ENCODE results near the gene MTERF2.

DNA sequence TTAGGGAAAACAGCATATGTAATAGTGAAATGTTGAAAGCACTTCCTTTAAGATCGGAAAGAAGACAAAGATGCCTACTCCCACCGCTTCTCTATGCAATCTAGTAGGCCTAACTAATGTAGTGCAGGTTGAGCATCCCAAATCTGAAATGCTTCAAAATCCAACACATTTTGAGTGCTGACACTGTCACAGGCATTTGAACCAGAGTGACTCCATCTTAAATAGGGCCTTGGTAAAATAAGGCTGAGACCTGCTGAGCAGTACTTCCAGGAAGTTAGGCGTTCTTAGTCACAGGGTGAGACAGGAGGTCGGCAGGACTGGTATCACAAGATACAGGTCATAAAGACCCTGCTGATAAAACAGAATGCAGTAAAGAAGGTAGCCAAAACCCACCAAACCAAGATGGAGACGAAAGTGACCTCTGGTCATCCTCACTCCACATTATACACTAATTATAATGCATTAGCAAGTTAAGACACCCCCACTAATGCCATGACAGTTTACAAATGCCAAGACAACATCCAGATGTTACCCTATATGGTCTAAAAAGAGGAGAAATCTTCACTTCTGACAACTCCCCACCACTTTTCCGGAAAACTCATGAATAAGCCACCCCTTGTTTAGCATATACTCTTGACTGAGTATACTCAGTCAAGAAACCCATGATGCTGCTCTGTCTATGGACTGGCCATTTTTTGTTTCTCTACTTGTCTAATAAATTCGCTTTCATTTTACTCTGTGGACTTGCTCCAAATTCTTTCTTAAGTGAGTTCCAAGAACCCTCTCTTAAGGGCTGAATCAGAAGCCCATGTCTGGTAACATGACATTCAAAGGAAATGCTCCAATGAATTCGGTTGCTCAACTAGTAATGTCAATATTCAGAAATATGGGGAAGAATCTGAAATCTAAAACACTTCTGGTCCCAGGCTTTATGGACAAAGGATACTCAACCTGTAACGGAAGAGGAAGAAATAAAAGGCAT lies 47.1 kb upstream of the MTERF2 start:
- TF ChIP-seq, protein P1, sequence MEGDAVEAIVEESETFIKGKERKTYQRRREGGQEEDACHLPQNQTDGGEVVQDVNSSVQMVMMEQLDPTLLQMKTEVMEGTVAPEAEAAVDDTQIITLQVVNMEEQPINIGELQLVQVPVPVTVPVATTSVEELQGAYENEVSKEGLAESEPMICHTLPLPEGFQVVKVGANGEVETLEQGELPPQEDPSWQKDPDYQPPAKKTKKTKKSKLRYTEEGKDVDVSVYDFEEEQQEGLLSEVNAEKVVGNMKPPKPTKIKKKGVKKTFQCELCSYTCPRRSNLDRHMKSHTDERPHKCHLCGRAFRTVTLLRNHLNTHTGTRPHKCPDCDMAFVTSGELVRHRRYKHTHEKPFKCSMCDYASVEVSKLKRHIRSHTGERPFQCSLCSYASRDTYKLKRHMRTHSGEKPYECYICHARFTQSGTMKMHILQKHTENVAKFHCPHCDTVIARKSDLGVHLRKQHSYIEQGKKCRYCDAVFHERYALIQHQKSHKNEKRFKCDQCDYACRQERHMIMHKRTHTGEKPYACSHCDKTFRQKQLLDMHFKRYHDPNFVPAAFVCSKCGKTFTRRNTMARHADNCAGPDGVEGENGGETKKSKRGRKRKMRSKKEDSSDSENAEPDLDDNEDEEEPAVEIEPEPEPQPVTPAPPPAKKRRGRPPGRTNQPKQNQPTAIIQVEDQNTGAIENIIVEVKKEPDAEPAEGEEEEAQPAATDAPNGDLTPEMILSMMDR (conservative IDR thresholded peaks at IDR 0.05; ENCODE audit: low read length) = no peak
- no peak for TF ChIP-seq EZH2phosphoT487 (IDR thresholded peaks at IDR 0.05; ENCODE audit: borderline replicate concordance, low read depth, low read length)
